Right lobe of liver (tissue), 4 donors: Measurements from ENCODE around the gene GRIA1.

Experiments used
- CTCF ChIP-seq, 4 donors: fragments of 200-600 bp in 3 of 4; fragments of 450-650 bp in 1 of 4; IDR thresholded peaks; one replicate each; pipeline versions ENCODE4 v1.5.1 to v1.8.0; 2016 to 2022; ENCODE audit warnings: antibody characterized with exemption in 4 of 4, mild to moderate bottlenecking in 2 of 4
- POLR2A ChIP-seq: fragments of 450-650 bp; IDR thresholded peaks from one replicate; pipeline ENCODE4 v1.6.1; 2017; ENCODE audit warnings: antibody characterized with exemption, mild to moderate bottlenecking
- donor health status: DM: no; HTN: no; CAD: no.
- donor health status: DM: no; HTN: no; CAD: no.
- donor health status: DM: no; HTN: yes; CAD: no.

DNA sequence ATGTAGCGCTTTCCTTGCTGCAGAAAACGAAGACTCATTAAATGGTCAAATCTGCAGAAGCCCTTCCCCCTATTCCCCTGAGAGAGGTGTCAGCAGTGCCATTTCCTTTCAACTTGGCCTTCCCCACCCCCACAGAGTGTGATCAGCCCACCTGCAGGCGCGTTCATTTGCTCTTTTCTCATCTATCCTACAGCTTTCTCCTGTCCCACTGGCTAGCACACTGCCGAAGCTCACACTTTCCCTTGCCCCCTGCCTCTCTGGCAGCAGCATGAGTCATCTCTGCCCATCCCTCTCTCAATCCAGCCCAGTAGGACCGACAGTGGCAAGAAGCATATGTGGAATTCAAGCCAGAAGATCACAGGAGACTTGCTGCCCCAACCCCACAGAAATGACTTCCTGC is 334.4 kb downstream of the GRIA1 start:
- TF ChIP-seq CTCF (IDR thresholded peaks at IDR 0.05) (no peak), POLR2A (no peak)
